HepG2 (cell line): ENCODE measurements around the gene ICAM2. TPM values are rescaled to one million over a fixed set of nuclear protein-coding genes. Genes with fewer than 3 reads are reported as not detected.

ENCODE experiments used
- DNMT3B ChIP-seq: conservative IDR thresholded peaks from 2 replicates; pipeline ENCODE4 v1.6.1; 2016; ENCODE audit warnings: missing biosample characterization, control low read depth
- FLYWCH1 ChIP-seq: sonication (generic); formaldehyde crosslinking; IDR thresholded peaks from 2 replicates; pipeline ENCODE4 v1.8.1; 2023; ENCODE audit warnings: mild to moderate bottlenecking, missing genetic modification reagents
- GLI4 ChIP-seq: sonication (generic); formaldehyde crosslinking; IDR thresholded peaks from 2 replicates; pipeline ENCODE4 v1.5.1; 2020; ENCODE audit warnings: missing genetic modification reagents, mild to moderate bottlenecking, moderate library complexity, borderline replicate concordance
- RNF2 ChIP-seq: fragments of 450-650 bp; conservative IDR thresholded peaks from 2 replicates; pipeline ENCODE4 v1.6.1; 2016; ENCODE audit warnings: low read depth
- STAG1 ChIP-seq: sonication (generic); formaldehyde crosslinking; IDR thresholded peaks from 2 replicates; pipeline ENCODE4 v1.4.0; 2020; ENCODE audit warnings: missing genetic modification reagents
- TBL1XR1 ChIP-seq: fragments of 150-350 bp; IDR thresholded peaks from 2 replicates; pipeline ENCODE4 v1.6.1; 2014; ENCODE audit warnings: borderline replicate concordance, low read length; ENCODE audit not compliant: partially characterized antibody
- TCF12 ChIP-seq, 2 experiments: fragments of 450-650 bp in 1 of 2; sonication (generic) in 1 of 2; formaldehyde crosslinking in 1 of 2; IDR thresholded peaks; 2 replicates each; pipeline versions ENCODE4 v1.6.1 to v1.8.0; 2017 to 2022; ENCODE audit warnings: antibody characterized with exemption in 1 of 2, mild to moderate bottlenecking in 1 of 2, missing genetic modification reagents in 1 of 2, moderate library complexity in 1 of 2
- ZBTB8A ChIP-seq: sonication (generic); formaldehyde crosslinking; IDR thresholded peaks from 2 replicates; pipeline ENCODE4 v1.4.0; 2020; ENCODE audit warnings: mild to moderate bottlenecking, low read depth, missing genetic modification reagents, borderline replicate concordance
- ZFP62 ChIP-seq: sonication (generic); formaldehyde crosslinking; IDR thresholded peaks from 2 replicates; pipeline ENCODE4 v1.4.0; 2020; ENCODE audit warnings: missing genetic modification reagents
- ZNF251 ChIP-seq: sonication (generic); formaldehyde crosslinking; IDR thresholded peaks from 2 replicates; pipeline ENCODE4 v1.9.0; 2021; ENCODE audit warnings: mild to moderate bottlenecking, missing genetic modification reagents
- ZNF615 ChIP-seq: sonication (generic); formaldehyde crosslinking; IDR thresholded peaks from 2 replicates; pipeline ENCODE4 v1.5.0; 2020; ENCODE audit warnings: mild to moderate bottlenecking, missing genetic modification reagents, borderline replicate concordance
- ZNF703 ChIP-seq: sonication (generic); formaldehyde crosslinking; IDR thresholded peaks from 2 replicates; pipeline ENCODE4 v1.5.1; 2020; ENCODE audit warnings: missing genetic modification reagents, mild to moderate bottlenecking, moderate library complexity, borderline replicate concordance
- polyA plus RNA-seq, 8 experiments: library from polyadenylated mRNA; depleted of rRNA in 3 of 8; stranded (reverse) in 7 of 8; unstranded in 1 of 8; fragments of >200 nt; fragmentation: Illumina TruSeq in 4 of 8; extraction: Trizol in 4 of 8; gene quantifications; 2 replicates each; pipeline versions ENCODE4 v1.2.1 to v1.2.3, GENCODE V29; 2011 to 2016; ENCODE audit warnings: low read depth in 4 of 8, missing spikeins in 1 of 8, mixed read lengths in 1 of 8; ENCODE audit not compliant: insufficient read depth in 1 of 8
- total RNA-seq, 5 experiments: library from RNA; depleted of rRNA; stranded (reverse); fragments of >200 nt; fragmentation: Illumina TruSeq; extraction: Trizol; gene quantifications; 2 replicates each; pipeline ENCODE4 v1.2.3, GENCODE V29; 2016; ENCODE audit warnings: low read depth in 1 of 5
- TF ChIP-seq, protein P1 (sequence below): IDR thresholded peaks from 2 replicates; pipeline ENCODE4 v1.6.1; 2012; ENCODE audit warnings: low read depth, low read length, improper control_type of control experiment
- TF ChIP-seq, protein P2 (sequence below): sonication (generic); formaldehyde crosslinking; IDR thresholded peaks from 2 replicates; pipeline ENCODE4 v1.8.1; 2023; ENCODE audit warnings: missing genetic modification reagents, inconsistent platforms, borderline replicate concordance
- TF ChIP-seq, protein P3 (sequence below): IDR thresholded peaks from 2 replicates; pipeline ENCODE4 v1.6.1; 2018; ENCODE audit warnings: missing genetic modification reagents, mild to moderate bottlenecking, missing compliant biosample characterization
- TF ChIP-seq, protein P4 (sequence below): IDR thresholded peaks from 2 replicates; pipeline ENCODE4 v1.6.1; 2018; ENCODE audit warnings: missing genetic modification reagents
- TF ChIP-seq, protein P5 (sequence below): sonication (generic); formaldehyde crosslinking; IDR thresholded peaks from 2 replicates; pipeline ENCODE4 v1.4.0; 2020; ENCODE audit warnings: mild to moderate bottlenecking, missing genetic modification reagents
- TF ChIP-seq, protein P6 (sequence below): sonication (generic); formaldehyde crosslinking; IDR thresholded peaks from 2 replicates; pipeline ENCODE4 v1.5.0; 2020; ENCODE audit warnings: mild to moderate bottlenecking, missing genetic modification reagents
- TF ChIP-seq, protein P7 (sequence below): sonication (generic); formaldehyde crosslinking; IDR thresholded peaks from 2 replicates; pipeline ENCODE4 v1.5.1; 2020; ENCODE audit warnings: mild to moderate bottlenecking, missing genetic modification reagents, moderate library complexity

ICAM2 gene
- total and polyA plus RNA-seq, 2 of the 13 experiments (the other 11 are each of a cell fraction or from before 2014, with no cell fraction given), result 10.9 to 20.8 TPM

DNA sequence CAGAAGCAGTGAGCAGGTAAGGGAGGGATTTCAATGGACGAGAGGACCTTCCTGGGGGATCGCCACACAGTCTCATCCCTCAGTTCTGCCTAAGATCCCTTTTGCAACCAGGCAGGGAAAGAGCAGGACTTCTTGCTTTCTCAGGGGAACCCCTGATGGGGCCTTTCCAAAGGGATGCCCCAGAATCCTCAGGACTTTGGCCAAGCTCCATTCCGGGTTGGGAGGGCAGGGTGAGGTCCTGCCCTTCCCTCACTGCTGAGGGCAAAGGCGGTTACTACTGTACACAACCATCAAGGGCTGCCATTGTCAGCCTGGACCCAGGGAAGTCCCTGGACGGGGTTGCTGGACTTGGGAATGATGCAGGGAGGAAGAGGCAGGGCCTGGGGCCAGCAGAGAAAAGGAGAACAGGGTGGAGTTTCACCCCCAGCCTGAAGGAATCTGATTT is 12.6 kb downstream of the ICAM2 start (continued):
- TF ChIP-seq, protein P1, sequence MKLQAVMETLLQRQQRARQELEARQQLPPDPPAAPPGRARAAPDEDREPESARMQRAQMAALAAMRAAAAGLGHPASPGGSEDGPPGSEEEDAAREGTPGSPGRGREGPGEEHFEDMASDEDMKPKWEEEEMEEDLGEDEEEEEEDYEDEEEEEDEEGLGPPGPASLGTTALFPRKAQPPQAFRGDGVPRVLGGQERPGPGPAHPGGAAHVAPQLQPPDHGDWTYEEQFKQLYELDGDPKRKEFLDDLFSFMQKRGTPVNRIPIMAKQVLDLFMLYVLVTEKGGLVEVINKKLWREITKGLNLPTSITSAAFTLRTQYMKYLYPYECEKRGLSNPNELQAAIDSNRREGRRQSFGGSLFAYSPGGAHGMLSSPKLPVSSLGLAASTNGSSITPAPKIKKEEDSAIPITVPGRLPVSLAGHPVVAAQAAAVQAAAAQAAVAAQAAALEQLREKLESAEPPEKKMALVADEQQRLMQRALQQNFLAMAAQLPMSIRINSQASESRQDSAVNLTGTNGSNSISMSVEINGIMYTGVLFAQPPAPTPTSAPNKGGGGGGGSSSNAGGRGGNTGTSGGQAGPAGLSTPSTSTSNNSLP, result no peak
- TF ChIP-seq DNMT3B (CRISPR knock-in tag) (no peak), FLYWCH1 (CRISPR knock-in tag) (no peak), ZNF703 (CRISPR knock-in tag) (no peak), ZBTB8A (CRISPR knock-in tag) (no peak), TBL1XR1 (no peak), ZFP62 (CRISPR knock-in tag) (no peak), TCF12 (IDR thresholded peaks at IDR 0.05) (no peak), TCF12 (CRISPR knock-in tag; IDR thresholded peaks at IDR 0.05) (peak; percentile 30; the same call in 1 of the 2 replicates), ZNF251 (CRISPR knock-in tag) (no peak), STAG1 (CRISPR knock-in tag) (no peak), RNF2 (no peak), GLI4 (CRISPR knock-in tag) (no peak), ZNF615 (CRISPR knock-in tag) (no peak)
- TF ChIP-seq, protein P2, sequence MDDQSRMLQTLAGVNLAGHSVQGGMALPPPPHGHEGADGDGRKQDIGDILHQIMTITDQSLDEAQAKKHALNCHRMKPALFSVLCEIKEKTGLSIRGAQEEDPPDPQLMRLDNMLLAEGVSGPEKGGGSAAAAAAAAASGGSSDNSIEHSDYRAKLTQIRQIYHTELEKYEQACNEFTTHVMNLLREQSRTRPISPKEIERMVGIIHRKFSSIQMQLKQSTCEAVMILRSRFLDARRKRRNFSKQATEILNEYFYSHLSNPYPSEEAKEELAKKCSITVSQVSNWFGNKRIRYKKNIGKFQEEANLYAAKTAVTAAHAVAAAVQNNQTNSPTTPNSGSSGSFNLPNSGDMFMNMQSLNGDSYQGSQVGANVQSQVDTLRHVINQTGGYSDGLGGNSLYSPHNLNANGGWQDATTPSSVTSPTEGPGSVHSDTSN (CRISPR knock-in tag), result no peak
- TF ChIP-seq, protein P3, sequence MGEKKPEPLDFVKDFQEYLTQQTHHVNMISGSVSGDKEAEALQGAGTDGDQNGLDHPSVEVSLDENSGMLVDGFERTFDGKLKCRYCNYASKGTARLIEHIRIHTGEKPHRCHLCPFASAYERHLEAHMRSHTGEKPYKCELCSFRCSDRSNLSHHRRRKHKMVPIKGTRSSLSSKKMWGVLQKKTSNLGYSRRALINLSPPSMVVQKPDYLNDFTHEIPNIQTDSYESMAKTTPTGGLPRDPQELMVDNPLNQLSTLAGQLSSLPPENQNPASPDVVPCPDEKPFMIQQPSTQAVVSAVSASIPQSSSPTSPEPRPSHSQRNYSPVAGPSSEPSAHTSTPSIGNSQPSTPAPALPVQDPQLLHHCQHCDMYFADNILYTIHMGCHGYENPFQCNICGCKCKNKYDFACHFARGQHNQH, result no peak
- TF ChIP-seq, protein P4, sequence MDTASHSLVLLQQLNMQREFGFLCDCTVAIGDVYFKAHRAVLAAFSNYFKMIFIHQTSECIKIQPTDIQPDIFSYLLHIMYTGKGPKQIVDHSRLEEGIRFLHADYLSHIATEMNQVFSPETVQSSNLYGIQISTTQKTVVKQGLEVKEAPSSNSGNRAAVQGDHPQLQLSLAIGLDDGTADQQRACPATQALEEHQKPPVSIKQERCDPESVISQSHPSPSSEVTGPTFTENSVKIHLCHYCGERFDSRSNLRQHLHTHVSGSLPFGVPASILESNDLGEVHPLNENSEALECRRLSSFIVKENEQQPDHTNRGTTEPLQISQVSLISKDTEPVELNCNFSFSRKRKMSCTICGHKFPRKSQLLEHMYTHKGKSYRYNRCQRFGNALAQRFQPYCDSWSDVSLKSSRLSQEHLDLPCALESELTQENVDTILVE (CRISPR knock-in tag), result no peak
- TF ChIP-seq, protein P5, sequence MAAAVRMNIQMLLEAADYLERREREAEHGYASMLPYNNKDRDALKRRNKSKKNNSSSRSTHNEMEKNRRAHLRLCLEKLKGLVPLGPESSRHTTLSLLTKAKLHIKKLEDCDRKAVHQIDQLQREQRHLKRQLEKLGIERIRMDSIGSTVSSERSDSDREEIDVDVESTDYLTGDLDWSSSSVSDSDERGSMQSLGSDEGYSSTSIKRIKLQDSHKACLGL (CRISPR knock-in tag), result no peak
- TF ChIP-seq, protein P6, sequence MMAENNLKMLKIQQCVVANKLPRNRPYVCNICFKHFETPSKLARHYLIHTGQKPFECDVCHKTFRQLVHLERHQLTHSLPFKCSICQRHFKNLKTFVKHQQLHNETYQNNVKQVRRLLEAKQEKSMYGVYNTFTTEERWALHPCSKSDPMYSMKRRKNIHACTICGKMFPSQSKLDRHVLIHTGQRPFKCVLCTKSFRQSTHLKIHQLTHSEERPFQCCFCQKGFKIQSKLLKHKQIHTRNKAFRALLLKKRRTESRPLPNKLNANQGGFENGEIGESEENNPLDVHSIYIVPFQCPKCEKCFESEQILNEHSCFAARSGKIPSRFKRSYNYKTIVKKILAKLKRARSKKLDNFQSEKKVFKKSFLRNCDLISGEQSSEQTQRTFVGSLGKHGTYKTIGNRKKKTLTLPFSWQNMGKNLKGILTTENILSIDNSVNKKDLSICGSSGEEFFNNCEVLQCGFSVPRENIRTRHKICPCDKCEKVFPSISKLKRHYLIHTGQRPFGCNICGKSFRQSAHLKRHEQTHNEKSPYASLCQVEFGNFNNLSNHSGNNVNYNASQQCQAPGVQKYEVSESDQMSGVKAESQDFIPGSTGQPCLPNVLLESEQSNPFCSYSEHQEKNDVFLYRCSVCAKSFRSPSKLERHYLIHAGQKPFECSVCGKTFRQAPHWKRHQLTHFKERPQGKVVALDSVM (CRISPR knock-in tag), result no peak
- TF ChIP-seq, protein P7, sequence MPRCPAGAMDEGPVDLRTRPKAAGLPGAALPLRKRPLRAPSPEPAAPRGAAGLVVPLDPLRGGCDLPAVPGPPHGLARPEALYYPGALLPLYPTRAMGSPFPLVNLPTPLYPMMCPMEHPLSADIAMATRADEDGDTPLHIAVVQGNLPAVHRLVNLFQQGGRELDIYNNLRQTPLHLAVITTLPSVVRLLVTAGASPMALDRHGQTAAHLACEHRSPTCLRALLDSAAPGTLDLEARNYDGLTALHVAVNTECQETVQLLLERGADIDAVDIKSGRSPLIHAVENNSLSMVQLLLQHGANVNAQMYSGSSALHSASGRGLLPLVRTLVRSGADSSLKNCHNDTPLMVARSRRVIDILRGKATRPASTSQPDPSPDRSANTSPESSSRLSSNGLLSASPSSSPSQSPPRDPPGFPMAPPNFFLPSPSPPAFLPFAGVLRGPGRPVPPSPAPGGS, result no peak
